G401.6 (cell line): ENCODE data around the gene PKP1.

Experiments used
- FAIRE-seq: peaks from 2 replicates; lab custom pipeline; 2012; peaks lifted over from hg19 to GRCh38; lab: Jason Lieb, UNC

PKP1 gene

DNA sequence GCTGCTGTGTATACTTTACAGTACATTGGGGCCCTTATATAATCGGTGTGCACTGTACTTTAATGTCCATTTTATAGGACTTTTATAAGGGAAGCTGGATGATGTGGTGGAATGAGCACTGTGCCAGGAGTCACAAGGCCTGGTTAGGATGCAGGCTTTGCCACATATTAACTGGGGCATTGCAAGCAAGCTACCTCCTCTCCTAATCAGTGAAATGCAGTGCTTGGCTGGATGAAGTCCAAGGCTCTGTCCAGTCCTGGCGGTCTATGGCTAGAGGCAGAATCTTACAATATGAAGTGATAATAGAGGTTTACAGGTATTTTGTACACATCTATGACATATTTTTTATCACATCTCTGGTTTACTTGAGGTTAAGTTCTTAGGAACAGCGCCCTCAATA lies 1.7 kb upstream of the PKP1 start:
- FAIRE-seq = no peak

DNA sequence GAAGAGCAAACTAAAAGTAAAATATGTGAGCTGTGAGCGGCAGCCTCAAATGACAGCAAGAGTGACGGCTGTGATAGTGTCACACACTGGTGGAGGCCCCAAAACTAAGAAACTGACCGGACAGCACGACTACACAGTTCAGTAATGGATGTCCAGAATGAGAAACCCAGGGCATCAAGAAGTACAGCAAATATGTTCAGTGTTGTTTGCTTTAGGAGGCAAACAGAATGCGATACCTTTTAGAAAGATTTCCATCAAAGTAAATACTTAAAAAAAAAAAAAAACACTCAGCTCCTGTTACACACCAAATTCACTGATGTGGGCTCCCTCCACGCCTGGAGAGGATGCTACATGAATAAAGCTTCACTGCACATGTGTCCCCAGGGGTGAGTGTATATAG lies 1.1 kb upstream of the PKP1 start:
- no peak for FAIRE-seq

DNA sequence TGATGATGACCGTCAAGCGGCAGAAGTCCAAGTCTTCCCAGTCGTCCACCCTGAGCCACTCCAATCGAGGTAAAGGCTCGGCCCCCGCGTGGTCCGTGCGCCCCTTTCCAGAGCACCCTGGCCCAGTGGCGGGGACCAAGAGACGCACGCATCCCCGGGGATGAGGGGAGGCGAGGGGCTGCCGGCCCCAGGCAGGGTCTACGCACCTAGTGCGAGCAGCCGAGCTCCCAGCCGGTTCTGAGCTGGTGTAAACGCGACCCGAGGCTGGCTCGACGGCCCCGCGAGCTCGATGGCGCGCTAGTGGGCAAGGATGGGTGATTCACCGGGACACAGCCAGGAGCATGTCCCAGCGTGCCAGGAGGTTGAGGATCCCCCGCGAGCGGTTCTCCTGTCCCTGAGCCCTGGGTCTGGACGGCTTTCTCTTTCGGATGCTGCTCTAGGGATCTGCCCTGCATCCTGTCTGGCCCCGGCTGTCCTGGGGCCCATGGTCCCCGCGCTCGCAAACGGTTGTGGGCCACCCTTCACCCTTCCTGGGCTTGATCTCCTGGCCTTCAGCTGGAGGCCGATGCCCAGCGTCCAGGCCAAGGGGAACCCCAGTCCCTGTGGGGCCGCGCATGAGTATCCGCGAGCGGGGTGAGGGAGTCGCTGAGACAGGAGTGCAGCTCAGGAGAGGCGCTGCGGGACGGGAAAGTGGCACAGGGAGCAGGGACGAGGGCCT lies 689 bp downstream of the PKP1 start:
- FAIRE-seq = no peak

DNA sequence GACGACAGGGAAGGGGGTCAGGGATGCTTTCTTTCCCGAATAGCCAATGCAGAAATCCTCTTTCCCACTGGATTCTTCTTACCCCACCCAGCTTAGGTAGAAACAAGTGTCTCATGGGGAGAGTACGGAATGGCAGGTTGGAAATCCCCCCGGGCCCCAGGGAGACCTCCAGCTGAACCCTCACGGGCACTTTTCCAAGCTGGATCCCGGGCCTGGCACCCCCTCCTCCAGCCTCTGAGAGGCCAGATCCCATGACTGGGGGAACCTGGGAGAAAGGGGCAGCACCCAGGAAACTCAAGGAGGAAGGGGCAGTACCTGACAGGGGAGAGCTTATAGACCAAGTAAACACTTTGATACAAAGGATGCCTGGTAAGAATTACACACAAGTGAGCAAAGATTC lies 1.3 kb downstream of the PKP1 start:
- FAIRE-seq = no peak

DNA sequence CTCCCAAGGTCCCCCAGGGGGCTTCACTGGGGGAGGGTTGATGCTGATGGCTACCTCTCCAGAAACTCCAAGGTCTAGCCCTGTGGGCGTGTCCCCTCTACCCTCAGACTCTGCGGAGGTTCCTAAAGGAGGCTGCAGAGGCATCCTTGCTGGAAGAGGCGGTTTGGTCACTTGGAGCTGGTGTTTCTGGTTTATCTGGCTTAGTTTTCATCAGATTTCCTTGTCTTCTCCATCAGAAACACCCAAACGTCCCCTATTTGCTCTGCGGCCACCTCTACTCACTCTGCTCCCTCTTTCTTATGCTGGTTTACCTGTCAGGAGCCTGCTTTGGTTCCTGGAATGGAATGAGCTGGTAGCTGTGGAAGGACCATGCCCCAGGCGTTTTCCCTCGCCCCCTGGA lies 2.5 kb downstream of the PKP1 start:
- no peak for FAIRE-seq

DNA sequence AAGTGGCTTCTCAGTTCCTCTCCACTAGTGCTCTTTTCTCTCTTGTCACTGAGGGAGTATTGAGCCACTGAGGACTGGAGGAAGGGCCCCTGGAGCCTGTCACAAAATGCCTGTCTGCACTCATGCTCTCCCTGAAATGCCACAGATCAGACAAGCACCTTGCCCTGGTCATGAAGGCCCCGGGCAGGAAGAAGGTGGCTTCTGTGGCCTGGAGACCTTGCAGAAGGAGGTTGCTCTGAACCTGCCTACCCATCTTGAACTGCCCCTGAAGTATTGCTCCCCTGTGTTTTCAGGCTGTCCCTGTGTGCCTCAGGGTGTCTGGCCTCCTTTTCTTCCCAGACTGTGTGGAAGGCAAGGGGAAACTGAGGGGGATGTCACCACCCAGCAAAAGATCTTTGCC lies 3.1 kb downstream of the PKP1 start:
- FAIRE-seq = no peak

DNA sequence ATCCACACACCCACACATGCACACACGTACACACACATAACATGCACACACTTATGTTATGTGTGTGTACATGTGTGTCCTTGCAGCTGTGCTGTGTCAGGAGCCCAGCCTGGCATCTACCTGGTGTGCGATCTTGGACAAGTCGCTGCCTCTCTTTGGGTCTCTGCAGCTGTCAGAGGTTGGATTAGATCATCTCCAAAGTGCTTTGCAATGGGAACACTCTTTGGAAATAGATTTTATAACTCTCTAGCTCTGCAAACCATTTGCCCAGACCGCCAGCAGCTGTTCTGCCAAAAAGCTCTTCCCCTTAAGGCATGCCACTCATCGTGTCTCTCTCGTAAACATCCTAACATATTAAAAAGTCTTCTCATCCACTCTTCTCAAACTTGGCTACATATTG lies 4.7 kb downstream of the PKP1 start:
- no peak for FAIRE-seq

DNA sequence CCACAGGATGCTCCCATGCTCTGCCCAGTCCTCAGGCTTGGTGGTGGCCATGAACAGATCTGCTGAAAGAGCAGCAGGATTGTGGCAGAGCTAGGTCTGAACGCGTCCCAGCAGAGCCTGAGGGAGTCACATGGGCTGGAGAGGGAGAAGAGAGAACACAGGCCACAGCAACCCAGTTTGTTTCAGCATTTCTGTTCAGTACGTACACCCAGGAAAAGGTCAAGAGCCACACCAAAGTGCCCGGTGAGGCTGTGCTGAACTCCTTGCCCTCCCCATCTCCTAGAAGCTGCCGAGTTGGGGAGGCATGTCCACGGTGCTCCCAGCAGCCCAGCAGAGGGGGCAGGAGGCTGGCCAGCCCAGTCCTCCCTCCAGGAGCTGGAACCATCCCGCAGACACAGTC lies 5.5 kb downstream of the PKP1 start:
- no peak for FAIRE-seq

DNA sequence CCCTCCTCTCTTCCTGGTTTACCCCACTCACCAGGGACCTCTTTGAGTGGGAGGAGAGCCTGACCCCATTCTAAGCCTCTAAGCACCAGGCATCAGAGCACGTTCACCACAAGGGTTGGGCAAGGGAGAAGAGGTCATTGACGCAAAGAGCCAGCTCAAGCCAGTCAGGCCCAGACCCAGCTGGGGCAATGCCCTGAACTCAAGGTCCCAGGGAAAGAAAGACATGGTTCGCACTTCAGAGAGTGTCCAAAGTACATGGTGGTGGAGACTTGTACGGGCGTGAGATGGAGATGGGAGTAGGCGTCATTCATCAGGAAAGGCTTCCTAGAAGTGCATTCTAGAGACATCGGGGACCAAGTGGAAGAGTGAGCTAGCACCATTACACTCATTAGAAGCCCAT lies 7.2 kb downstream of the PKP1 start:
- no peak for FAIRE-seq

DNA sequence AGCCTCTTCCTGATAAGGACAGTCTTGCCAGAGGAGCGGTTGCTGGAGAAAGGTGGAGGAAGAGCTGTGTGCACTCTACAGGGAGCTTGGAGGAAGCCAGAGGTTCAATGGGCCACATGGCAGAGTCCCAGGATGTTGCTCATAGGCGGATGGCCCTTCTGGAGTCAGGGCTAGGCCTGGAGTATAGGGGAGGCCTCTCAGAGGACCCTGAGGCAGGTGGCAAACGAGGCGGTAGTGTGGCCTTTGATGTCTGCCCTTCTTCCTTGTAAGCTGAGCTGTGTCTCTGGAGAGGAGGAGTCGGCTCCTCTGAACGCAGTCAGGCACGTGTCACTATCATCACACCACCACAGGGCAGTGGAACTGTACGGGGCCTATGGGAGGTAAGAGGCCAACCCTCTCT lies 8.6 kb downstream of the PKP1 start:
- no peak for FAIRE-seq

DNA sequence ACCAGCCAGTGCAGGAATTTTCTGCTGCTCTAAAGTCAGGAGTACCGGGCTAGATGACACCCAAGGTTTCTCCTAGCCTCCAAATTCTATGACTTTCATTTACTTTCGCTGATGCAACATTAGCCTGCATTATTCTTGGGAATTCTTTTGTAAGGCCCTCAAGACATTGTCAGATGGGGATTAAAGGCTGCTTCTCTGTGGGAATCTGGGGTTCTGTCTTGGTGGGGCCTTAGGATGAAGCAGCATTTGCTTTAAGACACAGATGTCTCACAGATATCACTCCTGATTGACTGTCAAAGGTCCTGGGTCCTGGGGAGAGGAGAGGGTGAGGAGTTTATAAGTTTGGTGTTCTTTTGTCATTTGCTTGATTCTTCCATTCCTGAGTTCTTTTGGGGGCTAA lies 11.6 kb downstream of the PKP1 start:
- no peak for FAIRE-seq

DNA sequence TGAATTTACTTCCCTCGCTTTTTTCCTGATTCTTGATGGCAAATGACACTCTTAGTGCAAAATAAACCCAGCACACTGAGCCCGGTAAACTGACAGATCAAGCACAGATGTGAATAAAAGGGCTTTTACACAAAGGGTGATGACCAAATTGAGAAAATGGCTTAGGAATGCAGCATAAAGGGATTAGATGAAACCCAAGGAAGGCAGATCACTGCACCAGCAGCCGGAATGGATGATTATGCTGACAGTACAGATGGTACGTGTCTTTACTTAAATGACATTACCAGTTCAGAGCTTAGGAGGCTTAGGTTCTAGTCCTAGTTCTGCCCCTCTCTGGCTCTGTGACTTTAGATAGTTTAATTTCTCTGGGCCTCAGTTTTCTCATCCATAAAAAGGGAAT lies 12.0 kb downstream of the PKP1 start:
- FAIRE-seq = no peak

DNA sequence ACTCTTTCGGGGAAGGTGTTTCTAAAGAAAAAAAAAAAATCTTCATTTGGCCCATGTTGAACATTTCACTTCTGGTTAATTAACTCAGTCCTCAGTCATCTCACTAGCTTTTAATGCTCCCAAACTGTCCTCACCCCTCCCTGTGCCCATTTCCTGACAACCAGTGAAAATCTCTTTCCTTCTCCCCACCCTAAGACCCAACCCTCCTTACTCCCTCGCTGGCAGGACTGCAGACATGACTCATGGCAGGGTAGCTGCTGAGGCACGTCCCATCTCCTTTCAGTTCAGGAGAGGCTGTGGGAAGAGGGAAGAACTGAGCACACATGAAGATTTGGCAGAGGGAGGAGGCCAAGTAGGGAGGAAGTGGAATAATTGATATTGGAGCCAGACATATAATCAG lies 12.6 kb downstream of the PKP1 start:
- FAIRE-seq = no peak

DNA sequence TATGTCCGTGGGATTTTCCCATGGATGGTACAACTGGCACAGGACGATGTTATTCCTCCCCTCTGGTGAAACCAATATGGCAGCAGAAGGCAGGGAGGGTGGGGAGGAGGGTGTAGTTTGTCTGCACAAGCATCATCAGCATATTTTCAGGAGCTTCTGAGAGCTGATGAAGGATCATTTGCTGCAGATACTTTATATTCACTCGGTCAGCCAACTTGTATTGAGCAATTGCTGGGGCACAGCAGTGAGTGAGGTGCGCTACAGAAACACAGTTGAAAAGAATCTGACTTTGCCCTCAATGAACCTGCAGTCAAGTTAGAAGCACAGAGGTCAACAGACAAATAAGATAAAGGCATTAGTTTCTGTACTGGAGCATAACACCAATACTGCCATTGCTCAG lies 13.0 kb downstream of the PKP1 start:
- FAIRE-seq = no peak

DNA sequence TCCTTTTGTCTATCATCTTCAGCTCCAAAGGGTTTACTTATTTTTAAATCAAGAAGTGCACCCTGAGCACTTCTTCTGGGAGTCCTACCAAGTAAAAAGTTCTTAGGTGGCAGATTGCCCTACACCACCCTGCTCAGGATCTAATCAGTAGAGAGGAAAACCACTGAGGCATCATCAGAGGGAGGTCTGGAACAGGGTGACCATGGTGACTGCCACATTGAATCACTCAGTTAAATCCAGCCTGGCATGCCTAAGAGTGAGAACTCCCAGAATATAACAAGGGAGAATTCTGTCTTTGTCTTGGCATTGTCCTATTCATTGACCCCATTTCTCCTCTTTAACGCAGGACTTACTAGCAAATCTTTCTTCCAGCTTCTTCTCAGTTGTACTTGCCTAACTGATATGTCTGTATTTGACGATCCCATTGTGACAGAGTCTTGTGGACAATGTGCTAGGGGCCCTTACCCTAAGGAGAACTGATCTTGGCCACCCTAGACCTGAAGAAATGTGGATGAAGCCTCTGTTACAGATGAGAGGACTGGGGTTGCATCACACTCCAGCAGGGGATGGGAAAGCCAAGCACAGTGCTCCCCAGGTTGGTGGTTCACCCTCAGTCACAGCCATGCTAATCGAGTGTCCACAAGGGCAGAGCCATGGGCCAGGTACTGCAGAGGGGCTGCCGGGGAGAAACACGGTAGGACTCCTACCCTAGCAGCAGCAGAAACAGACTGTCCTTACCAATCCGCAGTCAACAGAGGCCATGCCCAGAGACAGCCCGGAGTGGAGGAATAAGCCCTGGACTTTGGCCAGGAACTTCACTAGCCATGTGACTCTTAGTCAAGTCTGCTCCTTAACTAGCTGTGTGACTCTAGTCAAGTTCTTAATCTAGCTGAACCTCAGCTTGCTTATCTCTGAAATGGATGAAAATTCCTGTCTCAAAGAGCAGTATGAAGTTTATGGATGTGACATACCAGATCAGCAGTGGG lies 15.4 kb downstream of the PKP1 start:
- FAIRE-seq = no peak

DNA sequence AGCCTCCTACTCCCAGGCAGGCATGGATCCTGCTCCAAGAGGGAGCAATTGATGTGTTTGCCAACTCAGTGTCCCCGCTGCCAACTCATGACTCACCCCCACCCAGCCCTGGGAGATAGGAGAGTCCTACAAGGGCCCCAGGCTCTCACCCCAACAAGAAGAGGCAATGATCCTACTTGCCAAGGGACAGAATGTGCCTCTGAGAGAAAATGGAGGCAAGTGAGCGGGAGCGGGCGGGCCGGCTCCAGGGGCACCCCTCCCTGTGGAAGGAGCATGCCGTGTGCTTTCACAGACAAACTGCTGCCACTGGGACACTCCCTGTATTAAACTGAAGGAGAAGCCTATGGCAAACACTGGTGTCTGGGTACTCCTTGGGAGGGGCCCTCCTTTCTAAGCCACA lies 16.7 kb downstream of the PKP1 start:
- no peak for FAIRE-seq

DNA sequence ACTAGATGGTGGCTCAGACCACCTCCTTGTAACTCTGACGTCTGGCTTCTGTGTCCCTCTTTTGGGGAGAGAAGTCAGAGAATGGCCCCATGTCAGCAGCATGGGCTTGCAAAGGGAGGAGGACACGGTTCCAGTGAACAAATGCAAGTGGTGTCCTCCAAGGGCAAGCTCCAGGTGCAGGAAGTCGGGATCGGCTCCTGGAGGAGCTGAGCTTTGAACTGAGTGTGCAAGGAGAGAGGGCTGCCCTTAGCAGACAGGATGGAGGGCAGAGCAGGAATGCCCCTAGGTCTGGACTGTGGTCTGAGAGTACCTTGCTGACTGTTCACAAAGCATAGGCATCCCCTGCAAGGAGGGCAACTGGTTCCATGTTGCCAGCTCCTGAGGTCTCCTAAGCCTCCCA lies 17.3 kb downstream of the PKP1 start:
- FAIRE-seq = no peak

DNA sequence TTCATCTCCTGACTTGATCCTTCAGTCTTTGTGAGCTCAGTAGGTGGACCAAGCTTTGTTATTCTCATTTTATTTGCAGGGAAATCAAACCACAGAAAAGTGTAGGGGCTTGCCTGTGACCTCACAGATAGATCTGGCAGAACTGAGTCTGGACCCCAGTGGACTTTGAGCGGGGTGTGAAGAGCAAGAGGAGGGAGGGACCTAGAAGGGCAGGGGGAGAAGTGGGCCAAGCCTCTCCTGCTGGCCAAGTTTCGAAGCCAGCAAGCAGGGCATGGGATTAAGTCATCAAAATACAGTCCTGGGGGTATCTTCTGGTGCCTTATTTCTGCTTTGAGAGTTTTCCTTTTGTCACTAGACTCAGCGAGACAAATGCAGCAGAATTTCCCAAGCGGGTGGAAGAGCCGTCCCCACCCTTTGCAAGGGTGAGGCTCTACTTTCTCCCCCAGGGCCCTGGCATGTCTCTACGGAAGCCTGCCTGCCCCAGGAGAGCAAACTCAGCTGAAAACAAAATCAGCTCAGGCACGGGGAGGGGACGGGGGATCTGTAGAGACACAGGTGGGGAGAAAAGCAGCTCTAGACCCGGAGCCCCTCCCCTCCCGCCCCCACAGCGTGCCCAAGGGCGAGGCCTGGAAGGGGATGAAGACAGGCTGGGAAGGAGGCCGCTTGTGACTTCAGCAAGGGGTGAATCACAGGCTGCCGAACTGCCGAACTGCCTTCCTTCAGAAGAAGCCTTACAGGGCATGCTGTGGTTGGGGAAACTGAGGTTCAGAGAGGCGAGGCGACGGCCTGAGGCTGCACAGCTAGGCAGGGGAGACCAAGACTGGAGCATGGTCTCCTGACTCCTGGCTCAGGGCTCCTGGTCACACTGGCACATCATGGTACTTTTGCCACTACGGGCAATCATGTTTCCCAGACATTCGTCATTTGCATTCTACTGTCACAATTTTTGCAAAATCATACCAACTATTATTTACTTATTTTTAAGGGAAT lies 19.2 kb downstream of the PKP1 start:
- no peak for FAIRE-seq

DNA sequence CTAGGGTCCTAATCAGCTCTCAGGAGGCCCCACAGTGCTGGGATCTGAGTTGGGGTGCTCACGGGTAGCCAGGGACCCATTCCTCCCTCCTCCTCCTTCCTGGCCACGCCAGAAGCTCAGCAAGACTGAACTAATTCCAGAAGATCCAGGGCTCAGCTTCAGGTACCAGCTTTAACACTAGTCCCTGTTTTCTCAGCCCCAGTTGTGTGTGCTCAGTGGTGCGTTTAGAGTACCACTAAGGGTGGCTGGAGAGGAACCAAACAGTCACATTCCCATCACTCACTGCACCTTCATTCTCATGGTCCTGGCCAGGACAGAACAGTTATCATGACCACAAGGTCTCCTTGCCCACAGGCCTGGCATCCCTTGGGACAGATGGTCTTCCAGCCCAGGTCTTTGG lies 20.8 kb downstream of the PKP1 start:
- FAIRE-seq = no peak

DNA sequence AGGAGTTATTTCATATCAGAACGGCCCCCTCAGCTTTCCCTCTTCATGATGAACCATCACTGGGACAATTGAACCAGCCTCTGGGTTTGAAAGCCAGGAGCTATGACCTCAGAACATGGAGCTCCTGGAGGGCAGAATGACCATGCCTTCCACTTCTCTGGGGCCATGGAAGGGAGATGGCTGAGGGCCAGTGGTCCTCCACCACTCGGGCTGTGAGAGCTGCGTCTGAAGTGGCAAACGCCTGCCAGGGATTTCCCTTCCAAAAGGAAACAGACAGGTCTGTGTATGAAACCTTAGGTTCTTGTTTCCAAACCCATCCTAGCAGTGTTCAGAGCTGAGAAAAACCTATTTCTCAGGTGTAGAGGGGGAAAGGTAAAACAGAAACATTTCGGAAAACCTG lies 22.5 kb downstream of the PKP1 start:
- FAIRE-seq = no peak

DNA sequence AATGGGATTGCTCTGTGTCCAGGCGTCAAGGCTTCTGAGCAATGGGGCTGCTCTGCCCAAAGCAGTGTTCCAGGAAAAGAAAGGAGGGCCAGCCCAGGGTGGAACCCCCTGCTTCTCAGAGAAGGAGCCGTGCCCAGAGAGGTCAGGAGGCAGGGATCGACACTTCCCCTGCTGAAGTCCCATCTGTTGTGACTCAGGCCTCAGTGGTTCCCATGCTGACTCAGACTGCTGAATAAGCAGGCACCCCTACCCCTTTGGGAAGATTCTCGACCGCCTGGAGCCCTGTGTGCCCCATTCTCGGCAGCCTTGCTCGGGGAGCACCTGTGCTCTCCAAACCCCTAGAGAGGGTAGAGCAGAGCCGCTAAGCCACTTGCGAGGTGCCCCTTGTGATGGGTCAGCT lies 23.9 kb downstream of the PKP1 start:
- FAIRE-seq = no peak

DNA sequence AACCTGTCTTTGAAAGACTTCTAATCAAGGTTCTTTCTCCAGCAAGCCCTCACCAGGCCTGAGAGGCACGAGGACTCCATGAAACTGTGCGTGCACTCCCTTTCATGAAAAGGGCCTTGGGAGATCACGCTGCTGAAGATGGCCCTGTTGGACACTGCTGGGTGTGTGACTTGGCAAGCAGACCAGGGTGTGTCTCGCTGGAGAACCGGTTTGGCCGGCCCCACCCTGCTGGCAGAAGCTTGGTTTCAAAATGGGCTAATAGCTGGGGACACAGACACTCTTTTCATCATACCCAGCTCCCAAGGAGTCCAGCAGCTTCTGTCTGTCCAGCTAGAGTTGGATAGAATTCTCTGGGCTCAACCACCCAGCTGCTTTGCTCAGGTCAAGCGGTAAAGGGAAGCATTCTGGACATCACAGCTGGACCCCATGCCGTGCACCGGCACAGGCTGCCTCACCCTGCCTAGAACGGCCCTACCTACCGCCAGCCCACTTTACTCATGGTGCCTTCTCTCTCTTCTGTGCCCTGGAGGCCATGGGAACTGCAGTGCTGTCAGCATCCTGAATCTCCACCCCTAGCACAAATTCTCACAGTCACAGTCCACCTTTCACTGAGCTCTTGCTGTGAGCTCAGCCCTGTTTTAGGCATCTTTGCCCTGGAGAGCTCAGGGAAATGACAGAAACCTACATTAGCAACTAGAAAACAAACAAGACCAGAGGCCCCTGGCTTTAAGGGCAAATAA lies 24.6 kb downstream of the PKP1 start:
- no peak for FAIRE-seq
